HT-29 (cell line): ENCODE measurements around the gene SYNC. TPM values are rescaled to one million over a fixed set of nuclear protein-coding genes. Genes with fewer than 3 reads are reported as not detected.
A peak's percentile ranks its signal among the peaks of the same experiment; 100 is the strongest.

Experiments used
- DNase-seq: peaks from one replicate; pipeline ENCODE4 v3.0.0-alpha.2; 2015; ENCODE audit warnings: low spot score
- total RNA-seq: library from RNA; depleted of rRNA; stranded (reverse); fragments of >200 nt; shearing (Covaris generic); gene quantifications from 2 replicates; pipeline ENCODE4 v1.2.3, GENCODE V29; 2014; rRNA removed

The SYNC gene
- total RNA-seq, result 0.65 and 0.76 TPM in 2 replicates

- DNase-seq, result no peak
Observed at GRCh38 chr1:32702599-32703478, at the start of gene SYNC. Gene SYNC, minus strand, starts transcription at chr1:32702770. Its CDS starts 110 bp downstream, at chr1:32702660.

- DNase-seq, result peak; percentile 0
Observed at GRCh38 chr1:32749771-32750170, 47.2 kb upstream of the SYNC start.

- DNase-seq, result peak; percentile 0
Observed at GRCh38 chr1:32749332-32749731, 46.8 kb upstream of the SYNC start.

- DNase-seq, result no peak
Observed at GRCh38 chr1:32748926-32749325, 46.4 kb upstream of the SYNC start.

GRCh38 chr1:32748348-32748747 lies 45.8 kb upstream of the SYNC start:
- DNase-seq, result no peak

- DNase-seq, result no peak
Observed at GRCh38 chr1:32746130-32746529, 43.6 kb upstream of the SYNC start.

GRCh38 chr1:32744071-32744425 lies 41.5 kb upstream of the SYNC start:
- DNase-seq, result no peak

- no peak for DNase-seq
Observed at GRCh38 chr1:32743380-32744070, 41.0 kb upstream of the SYNC start.

GRCh38 chr1:32742956-32743355 lies 40.4 kb upstream of the SYNC start:
- peak; percentile 55 for DNase-seq

GRCh38 chr1:32742199-32742947 lies 39.8 kb upstream of the SYNC start:
- DNase-seq, result peak; percentile 70

GRCh38 chr1:32741413-32742198 lies 39.0 kb upstream of the SYNC start:
- DNase-seq, result peak; percentile 32

- no peak for DNase-seq
Observed at GRCh38 chr1:32741059-32741412, 38.5 kb upstream of the SYNC start.

GRCh38 chr1:32736812-32737791 lies 34.5 kb upstream of the SYNC start:
- peak; percentile 72 for DNase-seq

- peak; percentile 50 for DNase-seq
Observed at GRCh38 chr1:32733582-32734321, 31.2 kb upstream of the SYNC start.

- no peak for DNase-seq
Observed at GRCh38 chr1:32729254-32730046, 26.9 kb upstream of the SYNC start.

GRCh38 chr1:32728413-32729077 lies 26.0 kb upstream of the SYNC start:
- no peak for DNase-seq

GRCh38 chr1:32727876-32728275 lies 25.3 kb upstream of the SYNC start:
- DNase-seq, result no peak

GRCh38 chr1:32725615-32725982 lies 23.0 kb upstream of the SYNC start:
- no peak for DNase-seq
